ENCODE results near the gene MCTP1. TPM values are rescaled to one million over a fixed set of nuclear protein-coding genes. Genes with fewer than 3 reads are reported as not detected.

Gene MCTP1
- total RNA-seq, 1 experiment from 2014 or later = 2.5 TPM

DNA sequence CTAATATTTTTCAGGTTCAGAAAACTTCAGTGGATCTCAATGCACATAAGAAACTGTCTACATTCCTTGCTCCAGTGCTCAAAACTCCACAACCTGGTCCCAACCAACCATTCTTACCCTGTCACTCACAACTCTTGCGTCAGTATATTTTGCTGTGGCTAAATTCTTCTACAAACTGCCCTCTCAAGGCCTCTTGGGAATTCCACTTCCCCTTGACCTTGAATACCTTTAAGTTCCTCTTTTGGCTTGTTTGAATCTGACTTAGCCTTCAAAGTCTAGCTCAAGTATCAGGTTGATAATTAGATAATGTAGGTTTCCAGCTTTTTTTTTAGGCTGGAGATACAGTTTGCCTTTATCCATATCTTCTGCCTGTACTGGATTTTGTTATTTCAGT, 538.2 kb downstream of the MCTP1 start:
- H3K27ac ChIP-seq (ENCODE audit: insufficient read length, low read depth, low read length) = no peak overlapping the region

More for the DNA sequence above, 538.2 kb downstream of the MCTP1 start:
- Histone ChIP-seq H2BK120ac (ENCODE audit: low read depth, low read length, poor library complexity, severe bottlenecking) (no peak overlapping the region), H3K79me1 (ENCODE audit: insufficient read depth, low read depth, low read length, poor library complexity, severe bottlenecking) (no peaks in the 10 kb centered on the region), H4K91ac (ENCODE audit: insufficient read length, low read depth, low read length) (no peak overlapping the region), H3K23ac (ENCODE audit: insufficient read length, low read depth, low read length) (no peak overlapping the region), H3K9me3 (ENCODE audit: control insufficient read depth, low read depth, low read length) (no peaks in the 10 kb centered on the region), H2AFZ (ENCODE audit: low read length) (no peak overlapping the region), H3K27me3 (ENCODE audit: insufficient read depth, low read length) (no peaks in the 10 kb centered on the region), H4K20me1 (ENCODE audit: control insufficient read depth, insufficient read depth, insufficient read length) (no peaks in the 10 kb centered on the region), H3K9ac (ENCODE audit: extremely low read depth, insufficient read length, low read length) (no peak overlapping the region), H3T11ph (ENCODE audit: low read length) (no peak overlapping the region), H2BK12ac (ENCODE audit: insufficient read length, low read depth, low read length) (no peak overlapping the region), H3K79me2 (ENCODE audit: insufficient read depth, low read length) (no peaks in the 10 kb centered on the region), H2BK15ac (ENCODE audit: low read depth, low read length) (no peak overlapping the region), H3K4me2 (ENCODE audit: insufficient read depth, insufficient read length, low read length) (no peak overlapping the region), H3K56ac (ENCODE audit: insufficient read length, low read depth, low read length) (no peak overlapping the region), H2AK5ac (ENCODE audit: insufficient read length, low read length) (no peak overlapping the region), H3K18ac (ENCODE audit: insufficient read length, low read depth, low read length) (no peak overlapping the region), H3K4me1 (ENCODE audit: insufficient read depth, low read length) (no peaks in the 10 kb centered on the region), H3K14ac (ENCODE audit: insufficient read depth, low read length) (no peak overlapping the region), H2BK5ac (ENCODE audit: insufficient read length, low read length) (no peak overlapping the region), H3K23me2 (ENCODE audit: insufficient read length, low read depth, low read length, poor library complexity, severe bottlenecking) (no peaks in the 10 kb centered on the region), H2BK20ac (ENCODE audit: low read depth, low read length, poor library complexity, severe bottlenecking) (no peak overlapping the region), H4K5ac (ENCODE audit: insufficient read length, low read depth, low read length) (no peak overlapping the region), H4K8ac (replicated peaks; ENCODE audit: insufficient read length, low read depth, low read length) (no peak overlapping the region), H3K4ac (ENCODE audit: low read depth, low read length) (no peak overlapping the region)
- no peak for DNase-seq
- Mint-ChIP-seq H3K9me3 (no peaks in the 10 kb centered on the region), H3K27ac (no peak overlapping the region), H3K4me1 (peaks cover 2 to 7% of the 10 kb centered on the region in 2 experiments; a peak in 2 of 4 replicates), H3K36me3 (ENCODE audit: insufficient read depth in 1 of 3, low read depth in 3 of 3) (no peaks in the 10 kb centered on the region), H3K27me3 (ENCODE audit: low read depth) (no peaks in the 10 kb centered on the region), H3K4me3 (no peak overlapping the region)
- WGBS (ENCODE audit: extremely low coverage, insufficient read length, low lambda C conversion rate) = no CpG with 5 or more reads among the region's 1 CpG
- TF ChIP-seq, protein P1, sequence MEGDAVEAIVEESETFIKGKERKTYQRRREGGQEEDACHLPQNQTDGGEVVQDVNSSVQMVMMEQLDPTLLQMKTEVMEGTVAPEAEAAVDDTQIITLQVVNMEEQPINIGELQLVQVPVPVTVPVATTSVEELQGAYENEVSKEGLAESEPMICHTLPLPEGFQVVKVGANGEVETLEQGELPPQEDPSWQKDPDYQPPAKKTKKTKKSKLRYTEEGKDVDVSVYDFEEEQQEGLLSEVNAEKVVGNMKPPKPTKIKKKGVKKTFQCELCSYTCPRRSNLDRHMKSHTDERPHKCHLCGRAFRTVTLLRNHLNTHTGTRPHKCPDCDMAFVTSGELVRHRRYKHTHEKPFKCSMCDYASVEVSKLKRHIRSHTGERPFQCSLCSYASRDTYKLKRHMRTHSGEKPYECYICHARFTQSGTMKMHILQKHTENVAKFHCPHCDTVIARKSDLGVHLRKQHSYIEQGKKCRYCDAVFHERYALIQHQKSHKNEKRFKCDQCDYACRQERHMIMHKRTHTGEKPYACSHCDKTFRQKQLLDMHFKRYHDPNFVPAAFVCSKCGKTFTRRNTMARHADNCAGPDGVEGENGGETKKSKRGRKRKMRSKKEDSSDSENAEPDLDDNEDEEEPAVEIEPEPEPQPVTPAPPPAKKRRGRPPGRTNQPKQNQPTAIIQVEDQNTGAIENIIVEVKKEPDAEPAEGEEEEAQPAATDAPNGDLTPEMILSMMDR (conservative IDR thresholded peaks at IDR 0.05) = no peak

All from H9 (cell line).